ENCODE results near the gene FAM185A. TPM values are rescaled to one million over a fixed set of nuclear protein-coding genes. Genes with fewer than 3 reads are reported as not detected.

The FAM185A gene
- total RNA-seq, 1 experiment from 2014 or later, result 12.8 TPM

DNA sequence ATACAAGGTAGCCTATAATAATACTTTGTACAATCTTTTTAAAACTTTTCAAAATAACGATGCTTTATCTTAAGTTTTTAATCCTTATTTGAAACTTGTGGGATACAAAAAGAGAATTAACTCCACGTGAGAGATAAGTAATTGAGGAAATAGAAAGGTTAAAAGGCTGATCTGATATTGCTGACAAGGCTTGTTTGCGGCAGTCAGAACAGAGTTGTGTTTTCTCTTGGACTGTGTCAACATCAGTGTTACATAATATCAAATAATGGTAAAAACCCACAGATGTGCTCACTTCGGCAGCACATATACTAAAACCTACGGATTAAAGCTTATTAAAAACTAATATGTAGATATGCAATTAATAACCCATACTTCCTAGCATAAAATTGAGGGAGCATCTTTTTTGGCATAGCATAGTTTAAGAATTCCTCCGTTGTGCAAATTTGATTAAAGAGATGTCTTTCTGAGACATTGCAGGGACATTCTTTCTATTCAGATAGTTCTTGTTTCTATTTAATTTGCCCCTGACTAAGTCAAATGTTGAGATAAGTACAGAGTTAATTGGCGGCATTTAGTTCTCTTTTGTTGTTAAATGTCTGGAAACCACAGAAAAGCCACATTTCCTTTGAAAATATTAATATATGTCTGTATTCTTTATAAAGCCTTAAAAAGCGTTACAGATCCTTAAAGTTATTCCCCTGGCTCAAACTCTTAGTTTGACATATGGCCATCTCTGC is 63.3 kb downstream of the FAM185A start:
- no peaks in the 10 kb centered on the region for H3K27me3 ChIP-seq (replicated peaks; ENCODE audit: control insufficient read depth, insufficient read depth, low read length)
- no peaks in the 10 kb centered on the region for H3K36me3 ChIP-seq (ENCODE audit: control insufficient read depth, insufficient read depth, low read length)
- ChIA-PET POLR2A (no interaction called here), CTCF (interaction anchor here (1.2 kb wide), 1 partner anchor 246 kb away, joined by 4 read pairs; no protein-coding TSS in a partner anchor)
- H3K4me3 Mint-ChIP-seq (ENCODE audit: unreplicated experiment), result no peak overlapping the region
- no TSS peak for BruUV-seq (replicated peaks)
- H3K9me3 Mint-ChIP-seq (ENCODE audit: unreplicated experiment), result no peaks in the 10 kb centered on the region
- H3K27me3 Mint-ChIP-seq (ENCODE audit: insufficient read depth, unreplicated experiment), result no peaks in the 10 kb centered on the region
- no peak for DNase-seq
- H3K4me1 ChIP-seq, result no peaks in the 10 kb centered on the region
- H3K4me3 ChIP-seq (ENCODE audit: low read depth, low read length), result no peak overlapping the region
- no peaks in the 10 kb centered on the region for H3K4me1 Mint-ChIP-seq (ENCODE audit: low read depth, unreplicated experiment)
- intact Hi-C loops (cut with micrococcal nuclease; ENCODE audit: unreplicated experiment), result no loop called here
- TF ChIP-seq, protein P1, sequence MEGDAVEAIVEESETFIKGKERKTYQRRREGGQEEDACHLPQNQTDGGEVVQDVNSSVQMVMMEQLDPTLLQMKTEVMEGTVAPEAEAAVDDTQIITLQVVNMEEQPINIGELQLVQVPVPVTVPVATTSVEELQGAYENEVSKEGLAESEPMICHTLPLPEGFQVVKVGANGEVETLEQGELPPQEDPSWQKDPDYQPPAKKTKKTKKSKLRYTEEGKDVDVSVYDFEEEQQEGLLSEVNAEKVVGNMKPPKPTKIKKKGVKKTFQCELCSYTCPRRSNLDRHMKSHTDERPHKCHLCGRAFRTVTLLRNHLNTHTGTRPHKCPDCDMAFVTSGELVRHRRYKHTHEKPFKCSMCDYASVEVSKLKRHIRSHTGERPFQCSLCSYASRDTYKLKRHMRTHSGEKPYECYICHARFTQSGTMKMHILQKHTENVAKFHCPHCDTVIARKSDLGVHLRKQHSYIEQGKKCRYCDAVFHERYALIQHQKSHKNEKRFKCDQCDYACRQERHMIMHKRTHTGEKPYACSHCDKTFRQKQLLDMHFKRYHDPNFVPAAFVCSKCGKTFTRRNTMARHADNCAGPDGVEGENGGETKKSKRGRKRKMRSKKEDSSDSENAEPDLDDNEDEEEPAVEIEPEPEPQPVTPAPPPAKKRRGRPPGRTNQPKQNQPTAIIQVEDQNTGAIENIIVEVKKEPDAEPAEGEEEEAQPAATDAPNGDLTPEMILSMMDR (IDR thresholded peaks at IDR 0.05; ENCODE audit: insufficient read depth in 1 of 2, low read depth in 1 of 2, low read length in 1 of 2, severe bottlenecking in 1 of 2, unreplicated experiment in 1 of 2), result no peak
- H3K9me3 ChIP-seq, result no peaks in the 10 kb centered on the region
- no peak overlapping the region for H3K27ac Mint-ChIP-seq (ENCODE audit: unreplicated experiment)
- H3K36me3 Mint-ChIP-seq (ENCODE audit: insufficient read depth, unreplicated experiment), result no peaks in the 10 kb centered on the region

DNA sequence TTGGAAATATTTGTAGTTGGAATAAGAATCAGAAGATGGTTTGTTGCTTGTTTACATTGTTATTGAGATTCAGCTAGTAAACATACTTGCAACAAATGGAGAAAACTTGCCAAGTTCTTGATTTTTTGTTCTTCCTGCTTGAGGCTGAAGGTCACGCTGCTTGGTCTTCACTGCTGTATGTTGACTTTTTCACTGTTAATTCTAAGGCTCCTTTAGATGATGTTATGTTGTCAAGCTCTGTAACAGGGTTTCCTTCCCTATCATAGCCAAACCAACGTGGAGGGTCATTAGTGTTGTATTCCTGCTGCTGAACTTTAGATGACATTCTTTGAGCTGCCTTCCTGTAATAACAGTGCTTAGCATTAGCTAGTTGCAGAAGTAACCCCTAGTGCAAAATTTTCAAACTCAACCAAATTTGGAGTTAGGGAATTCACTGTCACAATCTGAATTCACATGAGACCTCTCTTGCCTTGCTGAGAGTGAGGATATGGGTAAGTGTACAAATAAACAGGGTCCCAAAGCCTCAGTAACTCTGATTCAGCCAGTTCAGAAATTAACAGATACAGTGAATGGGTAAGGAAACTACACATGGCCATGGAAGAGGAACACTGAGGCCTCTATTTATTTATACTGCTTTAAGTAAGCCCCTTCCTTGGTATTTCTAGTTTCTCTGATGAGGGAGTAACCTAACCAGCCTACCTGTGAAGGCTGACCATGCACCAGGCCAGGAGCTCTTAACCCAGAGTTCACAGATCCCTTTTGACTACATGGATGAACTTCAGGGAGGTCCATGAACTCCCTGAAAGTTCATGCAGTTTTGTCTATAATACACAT is 64.6 kb downstream of the FAM185A start:
- POLR2A ChIA-PET, result no interaction called here
- TF ChIP-seq, protein P1 (IDR thresholded peaks at IDR 0.05; ENCODE audit: insufficient read depth in 1 of 2, low read depth in 1 of 2, low read length in 1 of 2, severe bottlenecking in 1 of 2, unreplicated experiment in 1 of 2), result no peak
- no peaks in the 10 kb centered on the region for H3K36me3 ChIP-seq (ENCODE audit: control insufficient read depth, insufficient read depth, low read length)
- no peaks in the 10 kb centered on the region for H3K27me3 ChIP-seq (replicated peaks; ENCODE audit: control insufficient read depth, insufficient read depth, low read length)
- H3K9me3 ChIP-seq, result no peaks in the 10 kb centered on the region
- H3K4me3 ChIP-seq (ENCODE audit: low read depth, low read length), result no peak overlapping the region
- 0 out of 2 replicates have a peak, but pooled peaks cover 3% of the 10 kb centered on the region for H3K4me1 ChIP-seq
- H3K9me3 Mint-ChIP-seq (ENCODE audit: unreplicated experiment), result no peaks in the 10 kb centered on the region
- intact Hi-C loops (cut with micrococcal nuclease; ENCODE audit: unreplicated experiment), result no loop called here
- no peaks in the 10 kb centered on the region for H3K36me3 Mint-ChIP-seq (ENCODE audit: insufficient read depth, unreplicated experiment)
- H3K4me1 Mint-ChIP-seq (ENCODE audit: low read depth, unreplicated experiment), result no peaks in the 10 kb centered on the region
- CTCF ChIA-PET, result interaction anchor here (0.6 kb wide), 1 partner anchor 249 kb away, joined by 4 read pairs; no protein-coding TSS in a partner anchor
- H3K4me3 Mint-ChIP-seq (ENCODE audit: unreplicated experiment), result no peak overlapping the region
- no peak overlapping the region for H3K27ac Mint-ChIP-seq (ENCODE audit: unreplicated experiment)
- no TSS peak for BruUV-seq (replicated peaks)
- H3K27me3 Mint-ChIP-seq (ENCODE audit: insufficient read depth, unreplicated experiment), result no peaks in the 10 kb centered on the region
- no peak for DNase-seq

GRCh38 chr7:102814025-102814471 is 65.2 kb downstream of the FAM185A start:
- no TSS peak for BruUV-seq (replicated peaks)
- Histone ChIP-seq H3K4me1 (0 out of 2 replicates have a peak, but pooled peaks cover 3% of the 10 kb centered on the region), H3K36me3 (ENCODE audit: control insufficient read depth, insufficient read depth, low read length) (no peaks in the 10 kb centered on the region), H3K4me3 (ENCODE audit: low read depth, low read length) (no peak overlapping the region), H3K9me3 (no peaks in the 10 kb centered on the region), H3K27me3 (replicated peaks; ENCODE audit: control insufficient read depth, insufficient read depth, low read length) (no peaks in the 10 kb centered on the region)
- Mint-ChIP-seq H3K4me3 (ENCODE audit: unreplicated experiment) (no peak overlapping the region), H3K36me3 (ENCODE audit: insufficient read depth, unreplicated experiment) (no peaks in the 10 kb centered on the region), H3K27ac (ENCODE audit: unreplicated experiment) (no peak overlapping the region), H3K9me3 (ENCODE audit: unreplicated experiment) (no peaks in the 10 kb centered on the region), H3K27me3 (ENCODE audit: insufficient read depth, unreplicated experiment) (no peaks in the 10 kb centered on the region), H3K4me1 (ENCODE audit: low read depth, unreplicated experiment) (no peaks in the 10 kb centered on the region)
- intact Hi-C loops (cut with micrococcal nuclease; ENCODE audit: unreplicated experiment), result no loop called here
- ChIA-PET CTCF (interaction anchor here (0.6 kb wide), 1 partner anchor 248 kb away, joined by 4 read pairs; no protein-coding TSS in a partner anchor), POLR2A (no interaction called here)
- TF ChIP-seq, protein P1 (IDR thresholded peaks at IDR 0.05; ENCODE audit: insufficient read depth in 1 of 2, low read depth in 1 of 2, low read length in 1 of 2, severe bottlenecking in 1 of 2, unreplicated experiment in 1 of 2), result no peak
- DNase-seq, result no peak
